Hematopoietic multipotent progenitor cell treated with erythropoietin and hydrocortisone succinate and interleukin-3 and kit ligand, for 8 days (in vitro differentiated cells): ENCODE results near the gene STMP1.
A peak's percentile ranks its signal among the peaks of the same experiment; 100 is the strongest.

Experiments
- DNase-seq: peaks from one replicate; pipeline ENCODE4 v3.0.0-alpha.2; 2015

Gene STMP1

GRCh38 chr7:135704074-135704473, 41.8 kb downstream of the STMP1 start:
- DNase-seq: peak; percentile 12

- DNase-seq: no peak
These were observed 42.4 kb downstream of the STMP1 start for GRCh38 chr7:135704698-135705097.

- DNase-seq: no peak
These were observed 43.9 kb downstream of the STMP1 start for GRCh38 chr7:135706038-135706742.

DNA sequence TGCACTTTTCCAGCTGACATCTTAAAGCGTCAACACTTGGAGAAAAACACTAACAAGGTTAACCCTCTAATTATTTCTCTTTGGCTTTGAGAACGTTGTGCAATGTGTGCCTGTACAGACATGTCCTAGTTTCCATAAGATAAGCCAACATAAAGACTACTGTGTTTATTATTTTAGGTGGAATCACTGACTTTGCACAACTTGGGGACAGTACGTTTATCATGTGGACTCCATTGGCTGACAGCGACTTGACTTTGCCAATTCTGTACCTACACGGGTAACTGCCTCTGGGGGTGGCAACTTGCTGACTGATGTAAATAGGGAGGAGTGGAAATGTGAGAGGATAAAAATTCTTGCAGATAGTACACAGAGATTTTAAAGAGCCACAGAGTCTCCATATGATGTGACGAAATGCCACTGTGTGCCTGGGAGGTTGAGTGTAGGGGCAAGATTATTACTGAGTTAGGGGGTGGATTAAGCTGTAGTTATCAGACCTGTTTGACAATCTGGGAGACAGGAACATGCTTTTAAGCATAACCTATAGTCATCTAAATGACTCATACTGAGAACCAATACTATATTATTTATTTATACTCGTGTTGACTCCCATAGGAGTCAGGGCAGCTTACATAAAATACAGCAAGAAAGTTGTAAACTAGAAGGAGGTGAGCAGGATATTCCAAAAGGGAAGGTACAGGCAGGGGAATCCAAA, 44.7 kb downstream of the STMP1 start:
- DNase-seq: no peak

- DNase-seq: no peak
These were observed 45.3 kb downstream of the STMP1 start for GRCh38 chr7:135707570-135707966.

DNA sequence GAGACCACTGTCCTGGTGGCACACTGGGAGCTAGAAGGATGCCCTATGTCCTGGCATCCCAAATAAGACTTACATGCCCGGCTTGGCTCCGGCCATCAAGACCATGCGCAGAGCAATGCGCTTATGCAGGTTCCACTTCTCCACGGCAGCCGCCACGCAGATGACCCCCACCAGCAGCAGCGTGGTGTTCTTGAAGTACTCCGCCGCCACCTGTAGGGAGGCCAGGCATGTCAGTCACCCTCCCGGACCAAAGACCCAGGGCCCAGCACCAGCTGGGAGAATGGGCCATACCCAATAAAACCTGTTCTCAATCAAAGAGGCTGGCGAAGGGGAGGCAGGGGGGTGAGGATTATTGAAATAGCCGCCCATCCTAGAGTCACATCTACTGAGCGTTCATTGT, 45.7 kb downstream of the STMP1 start:
- no peak for DNase-seq

GRCh38 chr7:135709508-135709907, 47.2 kb downstream of the STMP1 start:
- no peak for DNase-seq

- DNase-seq: peak; percentile 14
These were observed 48.3 kb downstream of the STMP1 start for GRCh38 chr7:135710417-135711138.

GRCh38 chr7:135711139-135711469, 48.8 kb downstream of the STMP1 start:
- no peak for DNase-seq

DNA sequence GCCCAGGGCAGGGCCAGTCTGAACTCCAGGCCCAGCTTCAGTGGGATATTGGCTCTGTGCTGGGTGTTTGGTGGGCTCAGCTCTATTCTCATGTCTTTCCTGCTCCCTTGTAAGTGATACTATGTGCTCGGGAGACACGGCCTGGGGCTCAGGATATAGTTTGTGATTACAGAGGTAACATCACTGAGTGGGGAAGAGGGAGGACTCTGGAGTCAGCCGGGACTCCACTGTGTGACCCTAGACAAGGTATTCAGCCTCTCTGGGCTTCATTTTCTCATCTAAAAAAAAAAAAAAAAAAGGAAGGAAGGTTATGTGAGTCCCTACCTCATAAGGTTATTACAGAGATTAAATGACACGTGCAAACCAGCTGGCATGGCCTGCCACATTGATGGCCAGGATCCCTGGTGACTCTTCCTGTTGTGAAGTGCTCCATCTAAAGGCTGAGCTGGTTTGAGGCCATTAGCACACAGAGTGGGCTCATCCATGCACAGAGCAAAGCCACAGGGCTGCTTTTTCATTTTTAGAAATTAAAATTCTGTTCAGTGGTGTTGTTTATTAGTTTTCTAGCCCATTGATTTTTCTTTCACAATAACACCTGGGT, 50.0 kb downstream of the STMP1 start:
- no peak for DNase-seq

GRCh38 chr7:135712796-135713195, 50.5 kb downstream of the STMP1 start:
- DNase-seq: no peak

DNA sequence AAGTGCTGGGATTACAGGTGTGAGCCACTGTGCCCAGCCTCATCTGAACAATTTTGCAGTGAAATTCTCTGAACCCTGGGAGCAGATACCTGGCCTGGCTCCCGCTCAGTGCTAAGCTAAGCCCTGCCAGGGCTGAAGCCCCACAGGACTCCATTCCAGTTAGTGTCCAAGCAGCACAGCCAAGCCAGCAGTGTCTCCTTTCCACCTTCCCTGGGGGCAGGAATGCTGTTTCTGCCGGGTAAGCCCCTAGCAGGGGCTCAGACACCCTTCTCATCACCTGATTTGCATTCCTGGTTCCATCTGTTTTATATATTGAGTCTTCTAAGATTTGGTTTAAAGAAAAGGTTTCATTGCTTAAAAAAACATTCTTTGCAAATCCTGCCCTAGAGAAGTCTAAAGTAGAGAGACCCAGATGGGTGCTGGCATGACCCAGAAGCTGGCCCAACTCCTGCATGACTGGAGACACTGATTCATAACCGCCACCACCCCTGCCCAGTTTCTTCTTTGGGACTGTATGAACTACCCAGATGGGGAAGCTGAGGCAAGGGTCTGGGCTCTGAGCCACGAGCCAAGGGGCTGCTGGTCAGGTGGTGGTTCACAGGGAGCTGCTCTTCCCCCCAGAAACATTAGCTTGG, 51.6 kb downstream of the STMP1 start:
- no peak for DNase-seq

GRCh38 chr7:135714534-135715009, 52.3 kb downstream of the STMP1 start:
- DNase-seq: no peak

- DNase-seq: no peak
These were observed 52.8 kb downstream of the STMP1 start for GRCh38 chr7:135715055-135715522.

DNA sequence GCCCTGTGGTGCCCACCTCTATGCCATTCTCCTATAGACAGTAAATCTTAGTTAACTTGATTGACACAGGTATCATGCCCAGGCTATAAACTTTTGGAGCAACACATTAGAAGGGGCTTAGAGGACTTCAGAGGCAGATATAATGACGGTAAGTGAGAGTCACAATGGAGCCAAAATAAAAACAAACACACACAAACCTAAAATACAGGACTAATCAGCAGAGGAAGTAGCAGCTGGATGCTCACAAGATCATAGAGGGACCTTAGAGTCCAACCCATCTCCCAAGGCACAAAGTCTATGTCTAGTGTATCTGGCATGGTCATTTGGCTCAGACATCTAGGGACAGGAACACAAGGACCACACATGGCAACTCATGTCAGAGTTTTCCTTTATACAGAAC, 53.4 kb downstream of the STMP1 start:
- DNase-seq: no peak

DNA sequence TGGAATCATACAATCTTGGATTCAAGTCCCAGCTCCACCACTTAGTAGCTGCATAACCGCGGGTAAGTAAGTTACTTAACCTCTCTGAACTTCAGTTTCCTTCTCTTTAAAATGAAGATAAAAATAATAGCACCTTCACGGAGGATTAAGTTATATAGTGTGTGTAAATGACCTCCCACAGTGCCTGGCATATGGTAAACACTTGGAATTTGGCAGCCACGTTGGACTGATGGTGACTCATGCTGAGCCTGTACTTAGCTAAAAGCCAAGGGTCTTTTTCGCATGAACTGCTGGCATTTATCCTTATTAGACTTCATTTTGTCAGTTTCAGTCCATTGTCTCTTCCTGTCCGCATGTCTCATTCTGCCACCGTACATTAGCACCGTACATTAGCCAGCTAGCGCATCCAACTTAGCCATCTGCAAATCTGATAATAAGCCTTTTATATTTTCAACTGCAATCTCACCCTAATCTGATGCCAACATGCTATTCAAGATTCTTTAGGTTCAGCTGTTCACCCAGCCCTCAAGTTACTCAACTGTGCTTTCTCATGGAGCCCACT, 54.4 kb downstream of the STMP1 start:
- DNase-seq: no peak

GRCh38 chr7:135717693-135718092, 55.4 kb downstream of the STMP1 start:
- no peak for DNase-seq

- DNase-seq: no peak
These were observed 55.9 kb downstream of the STMP1 start for GRCh38 chr7:135718219-135718618.

- no peak for DNase-seq
These were observed 56.6 kb downstream of the STMP1 start for GRCh38 chr7:135718794-135719437.

DNA sequence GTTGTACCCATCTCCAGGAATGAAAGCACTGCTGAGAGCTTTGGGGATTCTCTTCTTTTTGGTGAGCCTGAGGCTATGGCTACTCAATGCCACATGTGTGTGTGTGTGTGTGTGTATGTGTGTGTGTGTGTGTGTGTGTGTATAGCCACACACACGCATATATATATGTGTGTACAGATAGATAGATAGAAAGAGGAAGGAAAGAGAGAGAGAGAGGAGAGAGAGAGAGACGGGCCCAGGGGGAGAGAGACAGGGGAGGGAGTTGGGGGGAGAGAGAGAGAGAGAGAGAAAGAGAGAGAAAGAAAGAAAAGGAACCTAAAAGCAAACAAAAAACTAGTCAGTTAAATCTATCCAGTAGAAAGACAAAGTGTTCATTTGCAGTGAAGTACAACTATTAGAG, 57.4 kb downstream of the STMP1 start:
- no peak for DNase-seq

DNA sequence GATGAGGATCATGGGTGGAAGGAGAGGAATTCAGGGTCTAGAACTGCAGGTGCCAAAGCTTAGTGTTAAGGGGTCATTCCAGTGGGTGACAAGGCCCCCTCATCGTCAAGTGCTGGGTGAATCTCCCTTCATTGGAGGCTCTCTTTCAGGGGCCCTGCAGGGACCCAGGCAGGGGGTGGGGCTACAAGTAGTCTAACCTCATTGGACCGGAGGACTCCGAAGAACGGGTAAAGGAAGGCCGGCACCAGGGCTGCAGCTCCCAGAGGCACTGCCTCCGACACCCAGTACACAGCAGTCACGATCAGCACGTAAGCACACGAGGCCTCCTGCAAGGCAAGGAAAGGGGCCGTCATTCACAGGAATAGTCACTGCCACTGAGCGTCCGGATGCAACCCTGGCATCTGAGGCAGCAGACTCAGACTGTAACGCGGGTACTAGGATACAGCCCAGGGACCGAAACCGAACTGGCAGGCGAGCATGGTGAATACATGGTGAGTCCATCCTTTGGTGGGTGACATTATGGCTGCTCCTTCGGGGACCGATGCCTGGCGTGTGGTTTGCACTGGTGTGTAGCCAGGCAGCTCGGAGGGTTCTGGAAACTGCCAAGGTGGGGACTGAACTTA, 59.0 kb downstream of the STMP1 start:
- DNase-seq: no peak

DNA sequence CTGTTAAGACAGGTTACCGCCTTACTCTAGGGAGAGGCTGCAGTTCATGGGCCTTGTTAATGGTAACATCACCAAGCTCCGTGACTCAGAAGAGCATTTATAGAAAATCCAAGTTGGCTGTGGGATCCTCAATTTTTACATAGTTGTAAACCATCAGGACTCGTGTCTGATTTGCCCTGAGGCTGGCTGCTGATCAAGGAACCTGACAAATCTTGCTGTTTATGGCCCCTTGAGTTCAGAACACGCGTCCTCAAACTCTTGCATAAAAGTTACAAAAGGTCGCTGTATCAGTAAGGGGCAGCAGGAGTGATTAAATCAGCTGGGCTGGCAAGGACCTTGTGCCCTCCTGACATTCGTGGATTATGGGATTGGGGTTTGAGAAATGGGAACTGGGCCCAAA, 61.1 kb downstream of the STMP1 start:
- no peak for DNase-seq
